Neural cell (in vitro differentiated cells): ENCODE data around the gene C20orf141. TPM values are rescaled to one million over a fixed set of nuclear protein-coding genes. Genes with fewer than 3 reads are reported as not detected.

Experiments used
- H2AFZ ChIP-seq: fragments of 200-600, 300-800 bp; sonication (generic), shearing (Covaris generic); 2 replicates; pipeline ENCODE4 v1.6.0; 2014; ENCODE audit warnings: low read depth, mild to moderate bottlenecking, antibody characterized with exemption, low read length, moderate library complexity
- H3F3A ChIP-seq: fragments of 200-600 bp; shearing (Covaris generic); 2 replicates; pipeline ENCODE4 v1.6.1; 2016; ENCODE audit warnings: mild to moderate bottlenecking, moderate library complexity, mixed read lengths, antibody characterized with exemption, low read length; ENCODE audit not compliant: insufficient read depth, poor library complexity, severe bottlenecking
- H3K27ac ChIP-seq: fragments of 200-600, 300-800 bp; sonication (generic), shearing (Covaris generic); 2 replicates; pipeline ENCODE4 v1.5.1; 2014; ENCODE audit warnings: mild to moderate bottlenecking, low read length, moderate library complexity
- H3K27me3 ChIP-seq: fragments of 300-800, 200-600 bp; sonication (generic), shearing (Covaris generic); 2 replicates; pipeline ENCODE4 v1.6.0; 2014; ENCODE audit warnings: mild to moderate bottlenecking, low read depth, low read length, moderate library complexity; ENCODE audit not compliant: insufficient read depth
- H3K36me3 ChIP-seq: fragments of 300-800, 200-600 bp; sonication (generic), shearing (Covaris generic); 2 replicates; pipeline ENCODE4 v1.5.1; 2014; ENCODE audit warnings: mild to moderate bottlenecking, antibody characterized with exemption, low read length, moderate library complexity; ENCODE audit not compliant: insufficient read depth
- H3K4me2 ChIP-seq: fragments of 300-800, 200-600 bp; sonication (generic), shearing (Covaris generic); 2 replicates; pipeline ENCODE4 v1.6.0; 2014; ENCODE audit warnings: mild to moderate bottlenecking, low read length
- H3K4me3 ChIP-seq: fragments of 300-800, 200-600 bp; sonication (generic), shearing (Covaris generic); 2 replicates; pipeline ENCODE4 v1.5.1; 2014; ENCODE audit warnings: mild to moderate bottlenecking, low read length, moderate library complexity
- H3K79me2 ChIP-seq: fragments of 200-600 bp; shearing (Covaris generic); replicated peaks from 2 replicates; pipeline ENCODE4 v1.6.0; 2014; ENCODE audit warnings: mild to moderate bottlenecking, low read length, moderate library complexity; ENCODE audit not compliant: insufficient read depth
- H3K9ac ChIP-seq: fragments of 300-800, 200-600 bp; sonication (generic), shearing (Covaris generic); 2 replicates; pipeline ENCODE4 v1.6.1; 2016; ENCODE audit warnings: mild to moderate bottlenecking, low read length, mixed read lengths
- H3K9me2 ChIP-seq: fragments of 200-600 bp; shearing (Covaris generic); 2 replicates; pipeline ENCODE4 v1.6.1; 2016; ENCODE audit warnings: mild to moderate bottlenecking, low read length, mixed read lengths; ENCODE audit not compliant: insufficient read depth
- H3K9me3 ChIP-seq: fragments of 200-600, 300-800 bp; sonication (generic), shearing (Covaris generic); 2 replicates; pipeline ENCODE4 v1.6.1; 2016; ENCODE audit warnings: mild to moderate bottlenecking, mixed run types, low read length, moderate library complexity, mixed read lengths
- H4K20me1 ChIP-seq: fragments of 200-600 bp; shearing (Covaris generic); 2 replicates; pipeline ENCODE4 v1.6.1; 2016; ENCODE audit warnings: mild to moderate bottlenecking, mixed run types; ENCODE audit not compliant: insufficient read depth
- EP300 ChIP-seq: fragments of 450-650 bp; conservative IDR thresholded peaks from 2 replicates; pipeline ENCODE4 v1.6.1; 2014; ENCODE audit warnings: antibody characterized with exemption, mild to moderate bottlenecking, moderate library complexity; ENCODE audit not compliant: poor library complexity, severe bottlenecking
- EZH2 ChIP-seq: fragments of 200-600, 300-800 bp; shearing (Covaris generic), sonication (generic); IDR thresholded peaks from 2 replicates; pipeline ENCODE4 v1.6.1; 2014; ENCODE audit warnings: antibody characterized with exemption, low read length, borderline replicate concordance, mild to moderate bottlenecking; ENCODE audit not compliant: insufficient read depth, poor library complexity, severe bottlenecking
- MXI1 ChIP-seq: fragments of 450-650 bp; conservative IDR thresholded peaks from 2 replicates; pipeline ENCODE4 v1.6.1; 2014; ENCODE audit warnings: antibody characterized with exemption, mild to moderate bottlenecking; ENCODE audit not compliant: poor library complexity, severe bottlenecking
- POLR2AphosphoS5 ChIP-seq: IDR thresholded peaks from 2 replicates; pipeline ENCODE4 v1.6.1; 2012
- RAD21 ChIP-seq: fragments of 450-650 bp; conservative IDR thresholded peaks from 2 replicates; pipeline ENCODE4 v1.6.1; 2014; ENCODE audit warnings: antibody characterized with exemption, mild to moderate bottlenecking, moderate library complexity
- SMC3 ChIP-seq: fragments of 450-650 bp; conservative IDR thresholded peaks from 2 replicates; pipeline ENCODE4 v1.6.1; 2014; ENCODE audit warnings: antibody characterized with exemption, mild to moderate bottlenecking, moderate library complexity; ENCODE audit not compliant: poor library complexity
- TAF1 ChIP-seq: IDR thresholded peaks from 2 replicates; pipeline ENCODE4 v1.6.1; 2012; ENCODE audit warnings: low read depth
- polyA minus RNA-seq: library from RNA; depleted of rRNA, polyadenylated mRNA; stranded (reverse); fragments of >200 nt; gene quantifications from 2 replicates; pipeline ENCODE4 v1.2.3, GENCODE V29; 2014
- polyA plus RNA-seq: library from polyadenylated mRNA; depleted of rRNA; stranded (reverse); fragments of >200 nt; gene quantifications from 2 replicates; pipeline ENCODE4 v1.2.3, GENCODE V29; 2014
- TF ChIP-seq, protein P1 (sequence below): fragments of 450-650 bp; IDR thresholded peaks from 2 replicates; pipeline ENCODE4 v1.5.1; 2014; ENCODE audit warnings: antibody characterized with exemption, mild to moderate bottlenecking, moderate library complexity; ENCODE audit not compliant: poor library complexity, severe bottlenecking
- TF ChIP-seq, protein P2 (sequence below): IDR thresholded peaks from 2 replicates; pipeline ENCODE4 v1.6.1; 2012; ENCODE audit warnings: borderline replicate concordance

The C20orf141 gene, protein sequence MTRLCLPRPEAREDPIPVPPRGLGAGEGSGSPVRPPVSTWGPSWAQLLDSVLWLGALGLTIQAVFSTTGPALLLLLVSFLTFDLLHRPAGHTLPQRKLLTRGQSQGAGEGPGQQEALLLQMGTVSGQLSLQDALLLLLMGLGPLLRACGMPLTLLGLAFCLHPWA
- not detected in 2 replicates for polyA plus RNA-seq
- not detected in 2 replicates for polyA minus RNA-seq

GRCh38 chr20:2814587-2815051 is at the start of gene C20orf141:
Gene C20orf141, plus strand, starts transcription at chr20:2814987. Its CDS starts 198 bp downstream, at chr20:2815185.
- H3K4me2 ChIP-seq: no peak within 1 kb of the TSS
- no peak within 1 kb of the TSS for H3K9ac ChIP-seq
- H3K79me2 ChIP-seq: no peaks in the 10 kb centered on the region

DNA sequence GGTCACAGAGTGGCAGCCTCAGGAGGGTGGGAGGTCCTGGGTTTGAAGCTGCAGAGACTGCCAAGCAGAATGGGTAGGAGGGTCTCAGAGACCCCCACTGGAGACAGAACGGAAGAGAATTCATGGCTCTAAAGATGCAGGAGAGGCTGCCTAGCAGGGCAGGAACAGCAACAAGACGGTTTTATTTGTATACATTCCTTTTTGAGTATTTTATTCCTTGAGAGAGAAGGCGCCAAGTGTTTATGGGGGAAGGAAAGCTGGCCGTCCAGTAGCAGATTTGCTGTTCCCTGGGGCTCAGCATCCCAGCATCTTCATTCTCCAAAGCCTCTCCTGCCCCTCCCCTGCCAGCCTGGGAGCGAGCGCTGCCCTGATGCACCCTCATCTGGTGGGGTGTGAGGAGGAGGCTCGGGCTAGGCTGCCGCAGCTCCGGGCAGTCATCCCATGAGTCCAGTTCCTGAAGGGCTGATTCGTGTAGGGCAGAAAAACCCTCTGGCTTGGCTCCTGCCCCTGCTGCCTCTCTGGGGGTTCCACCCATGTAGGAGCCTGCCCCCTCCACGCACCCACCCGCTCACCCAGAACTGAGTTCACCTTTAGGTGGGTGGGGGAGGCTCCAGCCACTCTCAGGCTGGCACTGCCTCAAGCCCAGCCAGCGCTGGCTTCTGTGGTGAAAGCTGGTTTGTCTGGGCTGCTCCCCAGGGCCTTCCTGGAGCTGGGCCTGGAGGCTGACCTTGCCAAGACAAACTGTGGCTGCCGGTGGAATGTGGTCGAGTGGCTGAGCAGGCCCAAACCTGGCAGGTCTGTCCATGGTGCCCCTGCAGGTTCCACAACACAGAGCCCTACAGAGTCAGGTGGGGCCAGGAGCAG is 46.8 kb upstream of the C20orf141 start:
- Histone ChIP-seq H3K4me3 (no peak overlapping the region), H3F3A (no peaks in the 10 kb centered on the region), H2AFZ (no peak overlapping the region), H3K9ac (no peak overlapping the region), H4K20me1 (no peaks in the 10 kb centered on the region), H3K36me3 (no peaks in the 10 kb centered on the region), H3K79me2 (no peaks in the 10 kb centered on the region), H3K27ac (no peak overlapping the region), H3K9me2 (no peaks in the 10 kb centered on the region), H3K27me3 (no peaks in the 10 kb centered on the region), H3K9me3 (no peaks in the 10 kb centered on the region), H3K4me2 (no peak overlapping the region)
- TF ChIP-seq EZH2: no peak
- TF ChIP-seq, protein P1, sequence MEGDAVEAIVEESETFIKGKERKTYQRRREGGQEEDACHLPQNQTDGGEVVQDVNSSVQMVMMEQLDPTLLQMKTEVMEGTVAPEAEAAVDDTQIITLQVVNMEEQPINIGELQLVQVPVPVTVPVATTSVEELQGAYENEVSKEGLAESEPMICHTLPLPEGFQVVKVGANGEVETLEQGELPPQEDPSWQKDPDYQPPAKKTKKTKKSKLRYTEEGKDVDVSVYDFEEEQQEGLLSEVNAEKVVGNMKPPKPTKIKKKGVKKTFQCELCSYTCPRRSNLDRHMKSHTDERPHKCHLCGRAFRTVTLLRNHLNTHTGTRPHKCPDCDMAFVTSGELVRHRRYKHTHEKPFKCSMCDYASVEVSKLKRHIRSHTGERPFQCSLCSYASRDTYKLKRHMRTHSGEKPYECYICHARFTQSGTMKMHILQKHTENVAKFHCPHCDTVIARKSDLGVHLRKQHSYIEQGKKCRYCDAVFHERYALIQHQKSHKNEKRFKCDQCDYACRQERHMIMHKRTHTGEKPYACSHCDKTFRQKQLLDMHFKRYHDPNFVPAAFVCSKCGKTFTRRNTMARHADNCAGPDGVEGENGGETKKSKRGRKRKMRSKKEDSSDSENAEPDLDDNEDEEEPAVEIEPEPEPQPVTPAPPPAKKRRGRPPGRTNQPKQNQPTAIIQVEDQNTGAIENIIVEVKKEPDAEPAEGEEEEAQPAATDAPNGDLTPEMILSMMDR: no peak
- TF ChIP-seq MXI1: no peak
- no peak for TF ChIP-seq SMC3
- no peak for TF ChIP-seq EP300
- no peak for TF ChIP-seq TAF1
- no peak for TF ChIP-seq RAD21
- TF ChIP-seq POLR2AphosphoS5: no peak

More at GRCh38 chr20:2814587-2815051, at the start of gene C20orf141:
- Histone ChIP-seq H3K27me3 (no peaks in the 10 kb centered on the region), H3K36me3 (no peaks in the 10 kb centered on the region), H3F3A (no peaks in the 10 kb centered on the region), H2AFZ (no peak within 1 kb of the TSS), H3K27ac (no peak within 1 kb of the TSS), H3K9me2 (no peaks in the 10 kb centered on the region), H3K4me3 (no peak within 1 kb of the TSS), H4K20me1 (no peaks in the 10 kb centered on the region), H3K9me3 (peaks cover 9% of the 10 kb centered on the region)
- TF ChIP-seq, protein P2, sequence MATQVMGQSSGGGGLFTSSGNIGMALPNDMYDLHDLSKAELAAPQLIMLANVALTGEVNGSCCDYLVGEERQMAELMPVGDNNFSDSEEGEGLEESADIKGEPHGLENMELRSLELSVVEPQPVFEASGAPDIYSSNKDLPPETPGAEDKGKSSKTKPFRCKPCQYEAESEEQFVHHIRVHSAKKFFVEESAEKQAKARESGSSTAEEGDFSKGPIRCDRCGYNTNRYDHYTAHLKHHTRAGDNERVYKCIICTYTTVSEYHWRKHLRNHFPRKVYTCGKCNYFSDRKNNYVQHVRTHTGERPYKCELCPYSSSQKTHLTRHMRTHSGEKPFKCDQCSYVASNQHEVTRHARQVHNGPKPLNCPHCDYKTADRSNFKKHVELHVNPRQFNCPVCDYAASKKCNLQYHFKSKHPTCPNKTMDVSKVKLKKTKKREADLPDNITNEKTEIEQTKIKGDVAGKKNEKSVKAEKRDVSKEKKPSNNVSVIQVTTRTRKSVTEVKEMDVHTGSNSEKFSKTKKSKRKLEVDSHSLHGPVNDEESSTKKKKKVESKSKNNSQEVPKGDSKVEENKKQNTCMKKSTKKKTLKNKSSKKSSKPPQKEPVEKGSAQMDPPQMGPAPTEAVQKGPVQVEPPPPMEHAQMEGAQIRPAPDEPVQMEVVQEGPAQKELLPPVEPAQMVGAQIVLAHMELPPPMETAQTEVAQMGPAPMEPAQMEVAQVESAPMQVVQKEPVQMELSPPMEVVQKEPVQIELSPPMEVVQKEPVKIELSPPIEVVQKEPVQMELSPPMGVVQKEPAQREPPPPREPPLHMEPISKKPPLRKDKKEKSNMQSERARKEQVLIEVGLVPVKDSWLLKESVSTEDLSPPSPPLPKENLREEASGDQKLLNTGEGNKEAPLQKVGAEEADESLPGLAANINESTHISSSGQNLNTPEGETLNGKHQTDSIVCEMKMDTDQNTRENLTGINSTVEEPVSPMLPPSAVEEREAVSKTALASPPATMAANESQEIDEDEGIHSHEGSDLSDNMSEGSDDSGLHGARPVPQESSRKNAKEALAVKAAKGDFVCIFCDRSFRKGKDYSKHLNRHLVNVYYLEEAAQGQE: no peak
- TF ChIP-seq MXI1: no peak
- TF ChIP-seq TAF1: no peak
- no peak for TF ChIP-seq RAD21
- TF ChIP-seq EP300: no peak
- TF ChIP-seq, protein P1: no peak
- no peak for TF ChIP-seq EZH2
- no peak for TF ChIP-seq POLR2AphosphoS5
- TF ChIP-seq SMC3: no peak
